ENCODE measurements around the gene PRG2.
"Not testable (repeated sequence)": the region's sequence is repeated elsewhere in the genome, so short reads cannot be mapped to it uniquely, and the experiment has no call there.

DNA sequence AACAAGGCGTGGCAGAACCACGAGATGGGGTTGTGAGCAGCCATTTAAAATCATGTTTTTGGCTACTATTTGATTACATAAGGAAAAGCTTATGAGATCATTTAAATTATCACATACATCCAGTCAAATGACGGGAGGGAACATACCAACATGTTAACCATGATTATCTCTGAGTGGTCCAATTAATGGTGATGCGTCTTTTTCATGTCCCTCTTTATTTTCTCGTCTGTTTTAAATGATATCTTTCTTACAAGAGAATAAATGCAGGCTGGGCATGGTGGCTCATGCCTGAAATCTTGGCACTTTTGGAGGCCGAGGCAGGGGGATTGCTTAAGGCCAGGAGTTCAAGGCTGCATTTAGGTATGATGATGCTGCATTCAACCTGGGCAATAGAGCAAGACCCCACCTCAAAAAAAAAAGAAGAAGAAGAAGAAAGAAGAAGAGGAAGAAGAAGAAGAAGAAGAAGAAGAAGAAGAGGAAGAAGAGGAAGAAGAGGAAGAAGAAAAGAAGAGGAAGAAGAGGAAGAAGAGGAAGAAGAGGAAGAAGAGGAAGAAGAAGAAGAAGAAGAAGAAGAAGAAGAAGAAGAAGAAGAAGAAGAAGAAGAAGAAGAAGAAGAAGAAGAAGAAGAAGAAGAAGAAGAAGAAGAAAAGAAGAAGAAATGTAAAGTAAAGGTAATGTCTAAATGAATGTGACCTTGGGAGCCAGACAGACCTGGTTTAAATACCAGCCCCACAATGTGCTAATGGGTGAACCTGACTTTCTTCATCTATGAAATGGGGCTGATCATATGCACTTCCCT lies 12.8 kb upstream of the PRG2 start:
- TF ChIP-seq, protein P1, sequence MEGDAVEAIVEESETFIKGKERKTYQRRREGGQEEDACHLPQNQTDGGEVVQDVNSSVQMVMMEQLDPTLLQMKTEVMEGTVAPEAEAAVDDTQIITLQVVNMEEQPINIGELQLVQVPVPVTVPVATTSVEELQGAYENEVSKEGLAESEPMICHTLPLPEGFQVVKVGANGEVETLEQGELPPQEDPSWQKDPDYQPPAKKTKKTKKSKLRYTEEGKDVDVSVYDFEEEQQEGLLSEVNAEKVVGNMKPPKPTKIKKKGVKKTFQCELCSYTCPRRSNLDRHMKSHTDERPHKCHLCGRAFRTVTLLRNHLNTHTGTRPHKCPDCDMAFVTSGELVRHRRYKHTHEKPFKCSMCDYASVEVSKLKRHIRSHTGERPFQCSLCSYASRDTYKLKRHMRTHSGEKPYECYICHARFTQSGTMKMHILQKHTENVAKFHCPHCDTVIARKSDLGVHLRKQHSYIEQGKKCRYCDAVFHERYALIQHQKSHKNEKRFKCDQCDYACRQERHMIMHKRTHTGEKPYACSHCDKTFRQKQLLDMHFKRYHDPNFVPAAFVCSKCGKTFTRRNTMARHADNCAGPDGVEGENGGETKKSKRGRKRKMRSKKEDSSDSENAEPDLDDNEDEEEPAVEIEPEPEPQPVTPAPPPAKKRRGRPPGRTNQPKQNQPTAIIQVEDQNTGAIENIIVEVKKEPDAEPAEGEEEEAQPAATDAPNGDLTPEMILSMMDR (IDR thresholded peaks at IDR 0.05 in 8 of 11, conservative IDR thresholded peaks at IDR 0.05 in 3 of 11): not testable (repeated sequence)
- not testable (repeated sequence) for TF ChIP-seq POLR2A (IDR thresholded peaks at IDR 0.05)

All from spleen (tissue), 7 donors.